Thoracic aorta (tissue), 2 donors: ENCODE data around the gene KCNK3. TPM values are rescaled to one million over a fixed set of nuclear protein-coding genes. Genes with fewer than 3 reads are reported as not detected.

Source experiments
- ATAC-seq: fragments of 150-250 bp; one replicate; pipeline ENCODE4 v1.8.0; 2017; ENCODE audit warnings: low read depth; ENCODE audit not compliant: insufficient number of reproducible peaks, low FRiP score
- DNase-seq: peaks from one replicate; pipeline ENCODE4 v3.0.0-alpha.2; 2020; ENCODE audit warnings: low spot score
- H3K27ac ChIP-seq, 2 donors: fragments of 200-600 bp; sonication (generic); 1 replicate in 1 of 2; 2 replicates in 1 of 2; pipeline ENCODE4 v1.5.1; 2016; ENCODE audit warnings: mild to moderate bottlenecking in 2 of 2, moderate library complexity in 2 of 2
- H3K27me3 ChIP-seq: fragments of 200-600 bp; sonication (generic); replicated peaks from 2 replicates; pipeline ENCODE4 v1.6.0; 2016; ENCODE audit warnings: mild to moderate bottlenecking; ENCODE audit not compliant: insufficient read depth
- H3K36me3 ChIP-seq: fragments of 200-600 bp; sonication (generic); one replicate; pipeline ENCODE4 v1.5.1; 2016
- H3K4me1 ChIP-seq, 2 donors: fragments of 200-600 bp; sonication (generic); 1 replicate in 1 of 2; 2 replicates in 1 of 2; pipeline versions ENCODE4 v1.5.1 to v1.6.0; 2016; ENCODE audit warnings: low read depth in 2 of 2, mild to moderate bottlenecking in 1 of 2; ENCODE audit not compliant: control insufficient read depth in 1 of 2
- H3K4me3 ChIP-seq: fragments of 200-600 bp; sonication (generic); 2 replicates; pipeline ENCODE4 v1.5.1; 2016; ENCODE audit warnings: mild to moderate bottlenecking
- H3K9me3 ChIP-seq: fragments of 200-600 bp; sonication (generic); 2 replicates; pipeline ENCODE4 v1.5.1; 2016
- total RNA-seq, 2 donors: library from RNA; depleted of rRNA; stranded (reverse); fragments of >200 nt; gene quantifications; one replicate each; pipeline versions ENCODE4 v1.1.0 to v1.2.3, GENCODE V29; 2016
- TF ChIP-seq, protein P1 (sequence below): fragments of 200-600 bp; sonication (generic); IDR thresholded peaks from one replicate; pipeline ENCODE4 v1.5.1; 2019; ENCODE audit warnings: antibody characterized with exemption

The KCNK3 gene
- total RNA-seq, 2 donors from 2014 or later = 6.9 to 19.6 TPM

- Histone ChIP-seq H3K4me3 (peak overlapping the region; percentile 94), H3K4me1 (peaks cover 23 to 48% of the 10 kb centered on the region in 2 donors), H3K9me3 (no peaks in the 10 kb centered on the region), H3K36me3 (no peaks in the 10 kb centered on the region), H3K27me3 (no peaks in the 10 kb centered on the region), H3K27ac (peak overlapping the region; percentile 88 to 90)
- DNase-seq (no peak), ATAC-seq (no peak)
- TF ChIP-seq, protein P1, sequence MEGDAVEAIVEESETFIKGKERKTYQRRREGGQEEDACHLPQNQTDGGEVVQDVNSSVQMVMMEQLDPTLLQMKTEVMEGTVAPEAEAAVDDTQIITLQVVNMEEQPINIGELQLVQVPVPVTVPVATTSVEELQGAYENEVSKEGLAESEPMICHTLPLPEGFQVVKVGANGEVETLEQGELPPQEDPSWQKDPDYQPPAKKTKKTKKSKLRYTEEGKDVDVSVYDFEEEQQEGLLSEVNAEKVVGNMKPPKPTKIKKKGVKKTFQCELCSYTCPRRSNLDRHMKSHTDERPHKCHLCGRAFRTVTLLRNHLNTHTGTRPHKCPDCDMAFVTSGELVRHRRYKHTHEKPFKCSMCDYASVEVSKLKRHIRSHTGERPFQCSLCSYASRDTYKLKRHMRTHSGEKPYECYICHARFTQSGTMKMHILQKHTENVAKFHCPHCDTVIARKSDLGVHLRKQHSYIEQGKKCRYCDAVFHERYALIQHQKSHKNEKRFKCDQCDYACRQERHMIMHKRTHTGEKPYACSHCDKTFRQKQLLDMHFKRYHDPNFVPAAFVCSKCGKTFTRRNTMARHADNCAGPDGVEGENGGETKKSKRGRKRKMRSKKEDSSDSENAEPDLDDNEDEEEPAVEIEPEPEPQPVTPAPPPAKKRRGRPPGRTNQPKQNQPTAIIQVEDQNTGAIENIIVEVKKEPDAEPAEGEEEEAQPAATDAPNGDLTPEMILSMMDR = no peak
These were observed 72.4 kb downstream of the KCNK3 start for GRCh38 chr2:26764906-26765305.

DNA sequence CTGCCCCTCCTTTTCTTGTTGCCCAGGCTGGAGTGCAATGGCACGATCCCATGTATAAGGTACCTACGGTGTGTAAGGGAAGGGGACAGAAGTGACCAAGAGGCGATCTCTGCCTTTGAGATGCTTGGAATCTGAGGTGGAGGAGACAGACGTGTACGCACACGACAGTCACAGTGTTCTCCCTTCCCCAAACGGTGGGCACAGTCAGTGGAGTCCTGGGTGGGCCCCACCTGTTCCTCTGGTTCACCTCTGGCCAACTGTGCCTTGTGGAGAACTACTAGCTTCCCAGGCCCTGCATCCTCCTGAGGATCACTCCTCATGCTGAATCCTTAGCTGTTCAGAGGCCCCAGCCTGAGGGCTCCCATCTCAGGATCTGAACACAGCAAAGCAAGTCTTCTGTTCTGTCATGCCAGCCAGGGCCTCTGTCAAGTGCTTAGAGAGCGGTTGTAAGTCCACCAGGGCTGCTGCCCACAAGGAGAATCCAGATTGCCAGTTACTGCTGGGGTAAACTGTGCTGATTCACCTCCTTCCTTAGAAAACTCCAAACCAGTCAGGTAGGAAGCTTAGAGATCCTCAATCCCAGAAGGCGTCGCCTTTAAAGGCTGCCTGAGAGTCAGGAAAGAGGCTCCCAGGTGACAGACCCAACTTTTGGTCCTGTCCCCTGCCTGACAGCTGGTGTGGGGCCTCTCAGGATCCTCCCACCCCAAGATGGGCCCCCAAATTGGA, 73.1 kb downstream of the KCNK3 start:
- Histone ChIP-seq H3K4me1 (peaks cover 23 to 56% of the 10 kb centered on the region in 2 donors), H3K27me3 (no peaks in the 10 kb centered on the region), H3K36me3 (no peaks in the 10 kb centered on the region), H3K4me3 (peak overlapping the region; percentile 94), H3K27ac (peak overlapping the region; percentile 88 to 90), H3K9me3 (no peaks in the 10 kb centered on the region)
- DNase-seq (no peak), ATAC-seq (no peak)
- TF ChIP-seq, protein P1 = no peak

GRCh38 chr2:26767129-26767528, 74.6 kb downstream of the KCNK3 start:
- ATAC-seq (no peak), DNase-seq (no peak)
- Histone ChIP-seq H3K27me3 (no peaks in the 10 kb centered on the region), H3K9me3 (no peaks in the 10 kb centered on the region), H3K27ac (no peak overlapping the region), H3K36me3 (no peaks in the 10 kb centered on the region), H3K4me3 (no peak overlapping the region), H3K4me1 (peaks cover 38 to 71% of the 10 kb centered on the region in 2 donors)
- TF ChIP-seq, protein P1 = no peak

- Histone ChIP-seq H3K27ac (no peak overlapping the region), H3K9me3 (no peaks in the 10 kb centered on the region), H3K36me3 (no peaks in the 10 kb centered on the region), H3K27me3 (no peaks in the 10 kb centered on the region), H3K4me1 (peaks cover 47 to 79% of the 10 kb centered on the region in 2 donors), H3K4me3 (no peak overlapping the region)
- no peak for ATAC-seq
- TF ChIP-seq, protein P1 = no peak
- no peak for DNase-seq
These were observed 75.5 kb downstream of the KCNK3 start for GRCh38 chr2:26767894-26768487.

GRCh38 chr2:26768759-26769088, 76.2 kb downstream of the KCNK3 start:
- DNase-seq (no peak), ATAC-seq (no peak)
- Histone ChIP-seq H3K27me3 (no peaks in the 10 kb centered on the region), H3K36me3 (no peaks in the 10 kb centered on the region), H3K4me1 (peaks cover 47 to 75% of the 10 kb centered on the region in 2 donors), H3K9me3 (no peaks in the 10 kb centered on the region), H3K4me3 (no peak overlapping the region), H3K27ac (peak overlapping the region; percentile 24 to 71)
- TF ChIP-seq, protein P1 = no peak
